DMS114 treated with DMSO at 0.1 percent for 48 hours (cell line): ENCODE data around the gene NDRG3.
"Not testable (repeated sequence)": the region's sequence is repeated elsewhere in the genome, so short reads cannot be mapped to it uniquely, and the experiment has no call there.

Source experiments
- DNase-seq: peaks from one replicate; lab custom pipeline; 2025; ENCODE audit not compliant: unreplicated experiment; lab: John Stamatoyannopoulos, UW

Gene NDRG3

DNA sequence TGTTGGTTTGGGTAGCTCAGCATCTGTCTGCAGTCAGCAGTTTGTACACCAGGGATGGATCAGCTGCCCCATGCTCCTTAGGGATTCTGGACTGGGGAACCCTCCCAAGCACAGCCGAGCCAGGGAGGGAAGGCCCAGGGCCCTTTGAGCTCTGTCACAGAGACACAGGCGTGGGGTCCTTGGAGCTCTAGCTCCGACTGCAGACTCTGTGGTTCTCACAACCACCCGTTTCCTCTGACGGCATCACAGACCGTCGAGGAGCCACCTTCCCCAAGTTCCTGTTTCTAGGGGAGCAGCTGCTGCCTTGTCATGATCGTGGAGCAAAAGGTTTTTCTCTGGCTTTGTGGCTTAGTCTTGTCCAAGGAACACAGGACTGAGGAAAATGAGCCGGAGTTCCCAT lies 99.9 kb downstream of the NDRG3 start, which contains the start of gene SLA2:
TSS of gene SLA2 (minus strand) at position 199 of the 400 bp plus-strand sequence. CDS start 4,861 bp downstream, outside the sequence.
- no peak for DNase-seq

- no peak for DNase-seq
Measured at GRCh38 chr20:36645353-36645752, 100.5 kb downstream of the NDRG3 start.

DNA sequence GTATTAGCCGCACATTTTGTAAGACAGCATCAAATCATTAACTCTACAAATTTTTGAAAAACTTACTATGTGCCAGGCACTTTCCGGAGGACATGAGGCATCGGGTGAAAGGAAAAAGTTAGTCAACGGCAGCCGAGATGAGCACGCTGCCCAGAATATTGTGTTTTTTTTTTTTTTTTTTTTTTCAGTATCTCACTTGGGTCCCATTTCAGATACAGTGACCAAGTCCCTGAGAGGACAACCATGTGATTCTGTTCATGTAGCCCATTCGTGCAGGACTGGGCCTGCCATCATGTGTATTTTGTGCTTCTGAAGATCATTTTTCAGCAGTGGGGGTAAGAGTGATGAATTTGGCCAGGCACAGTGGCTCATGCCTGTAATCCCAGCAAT lies 101.2 kb downstream of the NDRG3 start:
- DNase-seq = no peak

DNA sequence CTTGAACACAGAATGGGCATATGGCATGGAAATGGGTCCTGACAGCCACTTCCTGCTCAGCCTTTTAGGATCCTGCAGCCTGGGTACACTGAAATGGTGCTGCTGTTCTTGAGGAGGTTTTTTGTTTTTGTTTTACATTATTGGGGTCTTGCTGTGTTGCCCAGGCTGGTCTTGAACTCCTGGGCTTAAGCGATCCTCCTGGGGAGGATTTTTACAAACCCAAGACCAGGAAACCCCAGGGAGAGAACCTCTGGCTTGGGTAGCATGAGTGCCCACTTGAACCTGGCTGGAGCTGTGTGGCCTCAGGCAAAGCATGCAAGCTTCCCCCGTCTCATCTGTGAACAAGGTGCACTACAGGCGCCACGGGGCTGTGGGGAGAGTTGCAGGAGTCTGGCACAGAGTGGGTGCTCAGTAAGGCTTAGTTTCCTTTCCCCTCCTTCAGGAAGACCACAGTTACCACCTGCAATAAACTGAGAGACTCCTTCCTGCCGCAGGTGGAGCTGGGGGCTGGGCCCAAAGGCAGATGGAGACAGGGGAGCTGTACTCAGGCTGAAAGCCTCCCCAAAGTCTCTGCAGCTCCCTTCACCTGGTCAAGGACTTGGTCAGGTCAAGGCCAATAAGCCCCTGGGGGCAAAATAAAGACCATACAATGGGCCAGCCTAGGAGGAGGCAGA lies 101.7 kb downstream of the NDRG3 start:
- DNase-seq = no peak

DNA sequence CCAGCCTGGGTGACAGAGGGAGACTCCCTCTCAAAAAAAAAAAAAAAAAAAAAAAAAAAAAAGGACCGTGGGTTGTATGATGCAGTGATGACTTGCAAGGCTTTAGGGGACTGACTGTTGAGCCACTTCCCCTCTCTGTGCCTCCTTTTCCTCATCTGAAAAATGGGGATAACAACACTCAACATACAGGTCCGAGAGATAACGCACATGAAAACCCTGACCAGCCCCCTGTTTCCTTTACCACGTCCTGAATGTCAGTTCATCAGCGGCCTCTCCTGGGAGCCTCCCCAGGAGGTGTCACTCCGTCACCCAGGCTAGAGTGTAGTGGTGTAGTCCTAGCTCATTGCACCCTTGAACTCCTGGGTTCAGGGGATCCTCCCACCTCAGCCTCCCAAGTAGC lies 103.8 kb downstream of the NDRG3 start:
- no peak for DNase-seq

GRCh38 chr20:36641506-36641843 lies 104.4 kb downstream of the NDRG3 start:
- no peak for DNase-seq

DNA sequence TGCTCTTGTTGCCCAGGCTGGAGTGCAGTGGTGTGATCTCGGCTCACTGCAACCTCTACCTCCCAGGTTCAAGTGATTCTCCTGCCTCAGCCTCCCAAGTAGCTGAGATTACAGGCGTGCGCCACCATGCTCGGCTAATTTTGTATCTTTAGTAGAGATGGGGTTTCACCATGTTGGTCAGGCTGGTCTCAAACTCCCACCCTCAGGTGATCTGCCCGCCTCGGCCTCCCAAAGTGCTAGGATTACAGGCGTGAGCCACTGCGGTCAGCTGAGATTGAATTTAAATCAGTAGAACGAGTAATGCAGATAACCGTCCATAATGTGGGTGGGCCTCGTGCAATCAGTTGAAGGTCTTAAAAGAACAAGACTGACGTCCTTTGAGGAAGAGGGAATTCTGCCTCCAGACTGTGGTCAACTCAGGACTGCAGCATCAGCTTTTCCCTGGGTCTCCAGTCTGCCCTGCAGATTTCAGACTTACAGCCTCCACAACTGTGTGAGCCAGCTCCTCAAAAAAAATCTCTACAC lies 107.0 kb downstream of the NDRG3 start:
- not testable (repeated sequence) for DNase-seq

DNA sequence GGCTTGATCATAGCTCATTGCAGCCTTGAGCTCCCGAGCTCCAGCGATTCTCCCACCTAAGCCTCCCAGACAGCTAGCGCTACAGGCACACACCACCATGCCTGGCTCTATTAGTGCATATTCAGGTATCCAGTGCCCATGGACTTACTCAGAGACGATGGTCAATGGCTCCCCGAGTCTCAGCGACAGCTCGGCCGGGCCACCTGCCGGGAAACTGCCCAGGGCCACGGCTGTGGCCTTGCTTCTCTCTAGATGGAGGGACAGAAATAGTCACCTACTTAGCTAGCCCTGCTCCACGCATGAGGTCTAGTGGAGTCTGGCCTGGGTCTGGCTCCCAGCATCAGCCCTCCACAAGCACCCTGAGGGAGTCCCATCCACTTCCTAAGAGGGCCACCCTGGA lies 111.5 kb downstream of the NDRG3 start:
- no peak for DNase-seq

GRCh38 chr20:36633285-36633772 lies 112.6 kb downstream of the NDRG3 start:
- DNase-seq = no peak

DNA sequence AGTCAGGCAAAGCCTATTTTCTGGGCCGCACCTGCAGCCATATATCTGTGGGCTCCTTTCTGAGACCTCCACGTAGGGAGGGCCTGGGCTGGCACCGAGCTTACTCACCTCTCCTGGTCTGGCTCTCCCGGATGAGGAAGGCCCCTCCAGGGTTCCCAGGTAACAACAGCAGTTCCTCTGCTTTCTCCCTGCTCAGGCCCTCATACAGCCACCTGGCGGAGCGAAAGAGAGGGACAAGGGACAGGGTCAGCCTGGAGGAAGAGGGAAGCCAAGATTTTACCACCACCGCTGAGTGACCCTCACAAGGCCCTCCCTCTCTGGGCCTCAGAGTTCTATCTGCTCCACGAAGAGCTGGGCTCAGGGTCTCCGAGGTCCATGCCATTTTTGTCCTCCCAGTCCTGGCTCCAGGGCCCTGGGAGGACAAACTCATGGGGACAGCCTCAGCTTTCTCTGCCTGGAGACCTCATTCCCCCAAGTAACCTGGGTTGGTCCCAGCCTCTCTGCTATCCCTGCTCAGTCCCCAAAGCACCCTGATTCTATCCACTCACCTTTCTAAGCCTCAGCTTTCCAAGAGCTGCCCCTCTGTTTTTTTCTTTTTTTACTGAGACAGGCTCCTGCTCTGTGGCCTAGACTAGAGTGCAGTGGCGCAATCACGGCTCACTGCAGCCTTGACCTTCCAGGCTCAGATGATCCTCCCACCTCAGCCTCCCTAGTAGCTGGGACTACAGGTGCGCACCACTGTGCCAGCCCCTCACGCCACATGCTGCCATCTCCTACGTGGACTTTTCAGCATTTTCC lies 113.2 kb downstream of the NDRG3 start:
- DNase-seq = no peak

GRCh38 chr20:36632147-36632486 lies 113.8 kb downstream of the NDRG3 start:
- no peak for DNase-seq

DNA sequence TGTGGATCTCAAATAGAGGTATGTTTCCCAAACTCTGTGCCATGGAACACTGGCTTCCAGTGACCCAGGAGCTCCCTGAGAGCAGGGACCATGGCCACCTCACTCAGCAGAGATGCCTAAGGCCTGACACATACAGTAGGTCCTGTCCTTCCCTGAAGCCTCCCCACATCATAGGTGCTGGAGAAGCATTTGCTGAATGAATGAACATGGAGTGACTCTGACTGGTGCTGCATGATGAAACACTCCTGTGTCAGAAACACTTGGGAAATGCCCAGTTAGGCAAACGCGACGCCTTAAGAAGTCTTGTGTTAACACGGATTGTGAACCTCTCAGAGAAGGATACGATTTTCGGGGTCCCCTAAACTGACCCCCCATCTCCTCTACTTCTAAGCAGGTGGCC lies 114.2 kb downstream of the NDRG3 start:
- no peak for DNase-seq

DNA sequence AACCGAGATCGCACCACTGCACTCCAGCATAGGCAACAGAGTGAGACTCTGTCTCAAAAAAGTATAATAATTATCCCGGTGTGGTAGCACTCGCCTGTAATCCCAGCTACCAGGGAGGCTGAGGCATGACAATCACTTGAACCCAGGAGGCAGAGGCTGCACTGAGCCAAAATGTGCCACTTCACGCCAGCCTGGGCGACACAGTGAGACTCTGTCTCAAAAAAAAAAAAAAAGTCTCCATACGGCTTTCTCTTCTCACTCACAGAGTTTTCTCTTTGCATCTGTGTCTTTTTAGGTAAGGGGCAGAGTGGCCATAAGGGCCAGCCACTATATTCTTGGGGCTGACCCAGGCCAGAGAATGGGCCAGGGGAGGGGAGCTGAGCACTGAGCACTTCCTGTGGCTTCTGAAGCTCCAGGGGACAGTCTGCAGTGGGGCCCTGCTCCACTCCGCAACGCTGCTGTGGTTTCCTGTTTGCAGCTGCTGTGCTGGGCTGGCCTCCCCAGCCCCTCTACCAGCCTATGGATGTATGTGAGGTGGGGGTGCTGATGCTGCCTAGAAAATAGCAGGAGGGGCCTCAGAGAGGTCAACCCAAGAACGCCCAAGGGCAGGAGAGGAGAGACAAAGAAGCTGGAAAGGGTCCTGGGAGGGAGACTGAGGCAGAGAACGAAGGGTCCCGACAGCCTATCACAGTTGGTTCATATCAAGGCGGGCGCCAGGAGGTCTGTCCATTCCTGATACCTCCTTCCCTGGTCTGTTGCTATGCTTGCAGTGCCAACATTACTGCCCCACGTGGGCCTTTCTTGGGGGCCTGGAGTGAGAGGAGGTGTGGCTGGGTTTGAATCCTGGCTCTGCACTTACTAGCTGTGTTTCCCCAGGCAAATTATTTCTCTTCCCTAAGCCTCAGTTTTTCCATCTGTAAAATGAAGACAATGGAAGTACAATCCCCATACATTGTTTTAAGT lies 115.9 kb downstream of the NDRG3 start:
- DNase-seq = no peak

GRCh38 chr20:36628076-36628475 lies 117.8 kb downstream of the NDRG3 start:
- no peak for DNase-seq

- DNase-seq = no peak
Measured at GRCh38 chr20:36624944-36625324, 121.0 kb downstream of the NDRG3 start.

DNA sequence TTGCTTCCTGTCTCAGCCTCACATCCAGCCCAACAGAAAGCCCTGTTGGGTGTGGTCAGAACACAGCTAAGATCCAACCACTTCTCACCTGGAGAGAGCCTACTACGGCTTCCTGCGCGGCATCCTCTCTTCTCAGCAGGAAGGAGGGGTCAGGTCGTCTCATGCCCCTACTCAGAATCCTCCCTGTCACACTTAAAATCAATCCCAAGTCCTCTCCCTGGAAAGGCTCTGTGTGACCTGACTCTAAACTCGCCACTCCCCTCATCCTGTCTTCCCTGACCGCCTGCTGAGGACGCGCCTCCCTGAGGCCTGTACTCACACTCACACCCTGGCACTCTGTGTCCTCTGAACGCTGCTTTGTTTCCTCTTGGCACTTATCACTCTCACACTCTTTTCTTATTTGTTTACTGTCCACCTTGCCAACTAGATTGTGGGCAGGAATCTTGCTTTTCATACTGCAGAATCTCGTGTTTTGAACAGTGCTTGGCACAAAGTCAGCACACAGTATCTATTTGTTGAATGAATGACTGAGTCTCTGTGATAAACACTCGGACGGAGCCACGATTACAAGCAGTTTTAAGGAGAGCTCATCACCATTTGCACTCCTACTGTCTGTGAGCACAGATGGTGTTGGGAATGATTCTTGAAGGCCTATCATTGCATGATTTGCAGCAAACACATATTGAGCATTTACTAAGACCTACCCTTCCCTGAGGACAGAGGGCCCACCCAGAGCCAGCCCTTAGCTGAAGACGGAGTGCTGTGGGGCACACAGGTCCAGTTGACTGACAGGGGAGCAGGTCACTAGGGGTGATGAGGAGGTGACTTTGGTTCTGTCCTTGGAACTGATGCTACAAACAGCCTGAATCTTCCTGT lies 121.6 kb downstream of the NDRG3 start:
- DNase-seq = no peak

- no peak for DNase-seq
Measured at GRCh38 chr20:36623444-36623843, 122.4 kb downstream of the NDRG3 start.

- no peak for DNase-seq
Measured at GRCh38 chr20:36620917-36621316, 125.0 kb downstream of the NDRG3 start.

- DNase-seq = no peak
Measured at GRCh38 chr20:36614781-36615557, 130.9 kb downstream of the NDRG3 start.
